Measurements from ENCODE around the gene TMEM269.
A peak's percentile ranks its signal among the peaks of the same experiment; 100 is the strongest.

TMEM269 gene

DNA sequence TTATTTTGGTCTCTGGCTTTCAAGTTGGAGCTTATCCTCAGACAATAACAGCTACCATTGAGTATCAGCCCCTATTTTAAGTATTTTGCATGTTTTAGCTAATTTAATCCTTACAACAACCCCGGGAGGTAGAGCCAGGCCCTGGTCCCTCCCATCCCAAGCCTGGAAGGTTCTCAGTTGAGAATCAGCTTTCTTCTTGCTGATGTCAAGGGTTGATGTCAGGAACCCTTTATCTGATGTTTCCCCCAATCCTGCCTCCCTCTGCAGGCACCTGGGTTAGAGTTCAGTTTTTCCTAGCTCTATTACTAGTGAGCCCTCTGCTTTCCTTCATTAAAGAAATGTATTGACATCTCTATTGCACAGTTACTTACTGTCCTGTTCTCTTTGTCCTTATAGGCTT, 36.0 kb downstream of the TMEM269 start:
- no peak for DNase-seq (ENCODE audit: low spot score)
- FAIRE-seq = no peak

DNA sequence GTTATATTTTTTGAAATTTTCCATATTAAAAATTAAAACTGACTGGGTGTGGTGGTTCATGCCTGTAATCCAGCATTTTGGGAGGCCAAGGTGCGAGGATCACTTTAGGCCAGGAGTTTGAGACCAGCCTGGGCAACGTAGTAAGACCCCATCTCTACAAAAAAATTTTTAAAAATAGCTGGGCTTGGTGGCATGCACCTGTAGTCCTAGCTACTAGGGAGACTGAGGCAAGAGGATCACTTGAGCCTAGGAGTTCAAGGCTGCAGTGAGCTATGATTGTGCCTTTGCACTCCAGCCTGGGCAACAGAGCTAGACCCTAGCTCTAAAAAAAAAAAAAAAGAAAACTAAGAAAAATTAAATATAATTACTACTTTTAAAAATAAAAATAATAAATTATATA, 36.9 kb downstream of the TMEM269 start:
- no peak for FAIRE-seq
- DNase-seq (ENCODE audit: low spot score) = no peak

DNA sequence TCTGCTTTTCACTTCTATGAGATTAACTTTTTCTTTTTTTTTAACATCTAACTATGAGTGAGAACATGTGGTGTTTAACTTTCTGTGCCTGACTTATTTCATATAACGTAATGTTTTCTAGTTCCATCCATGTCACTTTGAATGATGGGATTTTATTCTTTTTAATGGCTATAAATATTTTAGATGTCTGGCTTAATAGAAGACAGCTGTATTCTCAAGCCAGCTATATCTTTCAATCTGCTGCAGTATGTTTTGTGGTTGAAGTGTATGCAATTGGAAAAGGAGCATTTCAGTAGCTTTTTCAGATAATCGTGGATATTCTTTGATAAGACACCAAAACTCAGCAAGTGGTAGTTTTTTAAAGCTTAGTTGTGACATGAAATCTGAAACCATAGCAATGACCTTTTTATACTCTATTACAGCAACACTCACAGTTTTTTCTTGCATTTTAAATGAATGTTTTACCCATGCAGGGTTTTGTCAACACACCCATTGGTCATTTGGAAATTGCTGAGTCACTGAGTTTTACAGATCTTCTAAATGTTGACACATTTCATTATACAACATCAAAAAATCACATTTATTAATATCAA, 38.1 kb downstream of the TMEM269 start:
- no peak for DNase-seq (ENCODE audit: low spot score)
- no peak for FAIRE-seq

DNA sequence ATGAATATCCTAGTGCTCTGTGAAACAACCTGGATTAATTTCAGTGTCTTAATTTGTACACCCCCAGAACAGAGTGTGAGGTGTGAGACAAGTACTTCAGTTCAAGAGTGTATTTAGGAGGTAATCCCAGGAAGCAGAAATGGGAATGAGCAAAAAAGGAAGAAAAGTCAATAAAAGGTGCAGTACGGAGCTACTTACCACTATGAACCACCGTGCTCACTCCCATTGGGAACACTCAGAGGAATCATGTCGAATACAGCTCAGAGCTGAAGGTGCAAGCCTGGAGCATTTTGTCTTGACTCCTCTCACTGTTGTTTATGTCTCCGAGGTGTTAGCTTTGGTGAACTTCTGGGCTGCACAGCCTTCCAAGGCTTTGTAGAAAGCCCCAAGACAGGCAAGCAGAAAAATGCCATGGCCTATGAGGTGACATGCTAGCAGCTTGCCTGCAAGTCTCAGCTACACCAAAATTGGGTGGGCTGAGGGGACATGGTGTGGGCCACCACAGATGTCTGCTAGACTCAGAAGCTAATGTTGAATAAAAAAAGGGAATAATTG, 39.8 kb downstream of the TMEM269 start:
- FAIRE-seq = no peak
- no peak for DNase-seq (ENCODE audit: low spot score)

DNA sequence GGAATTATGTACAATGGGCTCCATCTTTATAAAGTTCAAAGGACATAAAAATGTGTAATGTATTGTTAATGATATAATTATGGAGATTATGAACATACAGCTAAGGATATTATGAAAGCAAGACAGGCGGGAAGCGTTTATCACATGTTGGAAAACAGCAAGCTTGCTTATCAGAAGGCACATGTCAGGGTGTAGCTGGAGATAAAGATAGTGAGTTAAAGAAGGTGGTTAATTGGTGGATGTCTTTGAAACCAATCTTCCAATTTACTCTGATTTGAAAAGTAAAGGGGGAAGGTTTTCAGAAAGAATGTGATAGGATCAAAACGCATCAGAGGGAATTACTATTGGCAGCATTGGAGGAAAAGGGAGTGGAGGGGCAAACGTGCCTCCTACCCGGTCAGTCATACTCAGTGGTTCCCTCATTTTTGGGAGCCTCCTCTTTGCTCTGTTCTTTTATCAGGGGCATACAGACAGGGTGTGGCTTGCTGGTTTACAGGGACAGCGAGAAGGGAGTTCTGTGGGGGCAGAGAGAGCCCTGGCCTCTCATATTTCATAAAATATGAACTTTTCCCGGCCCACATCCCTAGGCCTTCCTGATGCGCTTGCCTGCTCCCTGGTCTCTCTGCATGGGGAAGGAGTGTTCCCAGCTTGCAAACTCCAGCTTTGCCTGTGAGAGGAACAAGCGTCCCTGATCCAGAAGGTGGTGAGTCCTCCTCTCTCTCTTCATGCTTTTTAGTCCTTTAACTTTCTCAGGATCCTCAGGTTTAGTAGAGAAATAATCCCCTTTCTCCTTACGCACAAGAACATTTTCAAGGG, 40.5 kb downstream of the TMEM269 start:
- no peak for DNase-seq (ENCODE audit: low spot score)
- FAIRE-seq = no peak

DNA sequence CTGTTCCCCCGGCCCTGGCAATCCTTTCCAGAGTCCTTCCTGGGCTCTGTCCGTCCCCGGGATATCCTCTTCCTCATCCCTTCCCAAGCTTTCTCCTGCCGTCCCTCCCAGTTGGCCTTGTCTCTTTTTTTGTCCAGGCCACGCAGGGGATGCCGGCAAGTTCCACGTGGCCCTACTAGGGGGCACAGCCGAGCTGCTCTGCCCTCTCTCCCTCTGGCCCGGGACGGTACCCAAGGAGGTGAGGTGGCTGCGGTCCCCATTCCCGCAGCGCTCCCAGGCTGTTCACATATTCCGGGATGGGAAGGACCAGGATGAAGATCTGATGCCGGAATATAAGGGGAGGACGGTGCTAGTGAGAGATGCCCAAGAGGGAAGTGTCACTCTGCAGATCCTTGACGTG, 45.8 kb downstream of the TMEM269 start:
- FAIRE-seq (no peak), DNase-seq (ENCODE audit: low spot score) (no peak)

DNA sequence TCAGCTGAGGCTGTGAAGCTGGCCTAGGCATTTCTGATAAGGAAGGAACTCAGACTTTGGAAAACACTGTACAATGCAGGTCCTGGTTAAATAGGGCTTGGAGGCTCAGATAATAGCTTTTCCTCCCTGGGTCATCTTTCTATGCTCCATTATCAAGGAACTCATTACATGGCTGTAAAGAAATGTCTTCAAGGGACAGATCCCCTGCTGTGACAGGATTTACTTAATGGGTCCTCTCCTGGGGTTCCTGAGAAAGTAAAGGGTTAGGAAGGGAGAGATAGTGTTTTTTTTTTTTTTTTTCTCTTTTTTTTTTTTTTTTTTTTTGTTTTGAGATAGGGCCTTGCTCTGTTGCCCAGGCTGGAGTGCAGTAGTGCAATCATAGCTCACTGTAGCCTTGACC, 46.5 kb downstream of the TMEM269 start:
- no peak for DNase-seq (ENCODE audit: low spot score)
- no peak for FAIRE-seq

DNA sequence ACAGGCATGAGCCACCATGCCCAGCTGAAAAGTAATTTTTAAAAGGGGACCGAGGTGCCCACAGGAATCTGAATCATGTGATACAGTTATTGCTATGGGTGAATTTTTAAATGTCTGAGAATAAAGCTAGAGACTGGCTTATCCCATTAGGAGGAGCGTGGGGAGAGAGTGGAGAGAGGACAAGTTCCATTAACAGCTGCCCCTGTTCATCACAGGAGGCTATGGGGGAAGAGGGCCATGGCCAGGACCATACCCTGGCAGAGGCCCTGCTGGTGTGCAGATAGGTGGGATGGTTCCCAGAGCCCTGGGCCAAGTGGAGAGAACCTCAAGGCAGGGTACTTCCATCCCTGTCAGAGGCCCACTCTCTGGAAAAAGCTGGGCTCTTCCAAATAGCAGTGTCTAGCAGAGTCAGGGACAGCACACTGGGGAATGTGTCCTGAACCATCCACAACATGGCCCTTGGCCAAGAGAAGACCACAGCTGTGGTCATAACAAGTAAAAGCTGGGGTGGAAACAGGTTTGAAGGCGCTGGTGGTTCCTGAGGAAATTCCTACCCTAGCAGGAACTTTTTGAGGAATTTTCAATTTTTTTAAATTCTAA, 48.0 kb downstream of the TMEM269 start:
- FAIRE-seq = no peak
- no peak for DNase-seq (ENCODE audit: low spot score)

DNA sequence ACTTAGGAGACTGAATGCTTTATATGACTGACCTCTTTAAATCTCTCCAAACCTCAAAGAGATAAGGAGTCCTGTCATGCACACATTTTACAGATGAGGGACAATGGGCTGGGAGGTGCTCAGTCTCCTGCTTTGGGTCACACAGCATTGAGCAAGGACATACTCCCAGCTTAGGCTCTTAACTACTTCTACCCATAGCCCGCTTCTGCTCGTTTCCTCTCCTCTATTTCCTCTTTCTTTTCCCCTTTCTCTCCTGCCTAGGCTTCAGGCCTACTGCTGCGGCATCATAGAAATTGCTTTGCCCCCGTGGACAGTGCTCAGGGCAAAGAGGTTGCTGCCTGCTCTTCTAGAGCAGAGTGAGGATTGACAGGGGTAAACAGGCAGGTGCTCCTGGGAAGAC, 49.2 kb downstream of the TMEM269 start:
- FAIRE-seq = no peak
- no peak for DNase-seq (ENCODE audit: low spot score)

DNA sequence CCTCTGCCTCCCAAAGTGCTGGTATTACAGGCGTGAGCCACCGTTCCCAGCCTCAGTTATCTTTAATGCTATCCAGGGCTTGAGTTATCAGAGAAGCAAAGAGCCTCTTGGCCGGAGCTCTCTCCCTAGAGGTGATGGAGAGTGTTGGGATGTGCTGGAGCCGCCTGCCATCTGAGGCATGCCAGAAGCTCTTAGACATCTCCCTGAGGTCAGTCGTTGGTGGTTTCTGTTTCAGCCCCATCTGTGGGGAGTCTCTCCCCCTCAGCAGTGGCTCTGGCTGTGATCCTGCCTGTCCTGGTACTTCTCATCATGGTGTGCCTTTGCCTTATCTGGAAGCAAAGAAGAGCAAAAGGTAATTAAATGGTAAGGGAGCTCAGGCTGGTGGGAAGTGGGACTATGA, 50.0 kb downstream of the TMEM269 start:
- no peak for FAIRE-seq

DNA sequence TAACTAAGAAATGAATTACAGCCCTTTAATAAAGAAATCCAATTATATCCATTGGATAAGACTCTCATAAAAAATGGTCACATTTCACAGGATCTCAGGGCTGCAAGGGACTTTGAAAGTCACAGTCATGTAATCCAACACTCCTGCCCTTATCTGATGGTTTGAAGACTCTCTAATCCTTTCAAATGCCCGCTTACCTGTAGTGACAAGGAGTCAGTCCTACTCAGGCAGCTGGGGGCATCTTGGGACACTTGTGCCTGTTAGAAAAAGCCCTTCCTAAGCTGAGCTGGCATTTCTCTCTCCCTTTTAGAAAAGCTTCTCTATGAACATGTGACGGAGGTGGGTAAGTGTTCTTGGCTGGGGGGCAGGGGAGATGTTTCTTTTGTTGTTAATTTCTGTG, 50.6 kb downstream of the TMEM269 start:
- no peak for FAIRE-seq

More for the DNA sequence above, 50.0 kb downstream of the TMEM269 start:
- no peak for DNase-seq (ENCODE audit: low spot score)

DNA sequence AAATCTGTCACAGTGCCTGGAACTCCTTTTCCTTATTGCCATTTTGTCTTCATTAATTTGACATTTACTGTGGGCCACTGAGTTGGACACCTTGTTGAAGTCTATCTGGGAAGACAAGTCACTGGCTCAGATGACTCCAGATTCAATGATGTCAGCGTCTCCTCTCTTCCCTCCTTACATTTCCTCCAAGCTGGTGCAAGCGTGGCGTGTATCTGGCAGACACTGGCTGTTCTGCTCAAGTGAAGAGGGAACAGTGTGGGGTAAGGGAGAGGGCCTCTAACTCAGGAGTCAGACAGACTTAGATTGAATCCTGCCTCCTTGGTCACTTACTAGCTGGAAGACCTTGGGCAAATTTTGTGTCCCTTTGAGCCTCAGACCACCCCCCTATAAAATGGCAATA, 52.9 kb downstream of the TMEM269 start:
- DNase-seq (ENCODE audit: low spot score) = no peak
- no peak for FAIRE-seq

More for the DNA sequence above, 50.6 kb downstream of the TMEM269 start:
- DNase-seq (ENCODE audit: low spot score) = no peak

DNA sequence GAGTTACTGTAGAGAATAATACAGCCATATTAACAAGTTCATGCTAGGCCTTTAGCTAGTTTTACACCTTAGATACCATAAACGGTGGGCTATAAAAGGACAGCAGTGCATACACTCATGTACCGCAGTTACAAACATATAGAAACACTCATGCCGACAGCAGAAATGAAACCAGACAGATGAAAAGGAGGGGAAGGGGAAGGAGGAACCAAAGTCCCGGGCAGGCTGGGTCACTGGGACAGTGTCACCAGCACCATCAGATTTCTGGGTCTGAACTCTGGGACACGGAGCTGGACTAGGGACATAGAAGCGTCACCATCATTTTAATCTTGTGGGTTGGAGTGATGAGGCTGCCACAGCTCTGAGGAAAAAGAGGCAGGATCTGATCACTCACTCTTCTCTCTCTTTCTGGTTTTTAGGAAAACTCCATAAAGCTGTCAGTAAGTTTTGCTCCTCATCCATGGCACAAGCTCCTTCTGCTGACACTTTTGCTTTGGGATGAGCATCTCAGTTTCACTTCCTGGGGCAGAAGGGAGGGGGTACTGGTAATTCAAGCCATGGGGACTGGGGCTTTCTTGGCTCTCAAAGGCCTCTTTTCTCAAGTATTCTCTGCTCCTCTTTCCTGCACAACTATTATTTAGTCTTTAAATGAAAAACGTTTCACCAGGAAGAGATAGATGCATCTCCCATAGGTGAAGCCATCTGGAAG, 53.8 kb downstream of the TMEM269 start:
- no peak for FAIRE-seq
- no peak for DNase-seq (ENCODE audit: low spot score)

DNA sequence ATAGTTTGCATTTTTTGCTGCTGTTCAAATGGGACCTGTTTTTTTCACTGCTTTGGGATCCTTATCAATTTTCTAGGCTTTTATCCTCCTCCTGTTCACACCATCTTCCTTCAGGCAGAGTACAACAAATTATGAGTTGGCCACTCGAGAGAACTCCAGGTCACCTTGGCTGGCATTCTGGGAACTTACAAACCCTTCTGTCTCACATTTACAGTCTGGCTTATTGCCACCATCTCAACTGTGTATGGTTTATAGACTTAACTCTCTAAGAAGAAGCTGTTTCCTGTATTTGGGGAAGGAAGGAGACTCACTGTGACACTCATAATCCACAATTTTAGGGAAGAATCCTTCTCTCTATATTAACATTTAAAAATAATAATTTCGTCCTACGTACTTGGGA, 56.2 kb downstream of the TMEM269 start:
- no peak for DNase-seq (ENCODE audit: low spot score)
- FAIRE-seq = no peak

DNA sequence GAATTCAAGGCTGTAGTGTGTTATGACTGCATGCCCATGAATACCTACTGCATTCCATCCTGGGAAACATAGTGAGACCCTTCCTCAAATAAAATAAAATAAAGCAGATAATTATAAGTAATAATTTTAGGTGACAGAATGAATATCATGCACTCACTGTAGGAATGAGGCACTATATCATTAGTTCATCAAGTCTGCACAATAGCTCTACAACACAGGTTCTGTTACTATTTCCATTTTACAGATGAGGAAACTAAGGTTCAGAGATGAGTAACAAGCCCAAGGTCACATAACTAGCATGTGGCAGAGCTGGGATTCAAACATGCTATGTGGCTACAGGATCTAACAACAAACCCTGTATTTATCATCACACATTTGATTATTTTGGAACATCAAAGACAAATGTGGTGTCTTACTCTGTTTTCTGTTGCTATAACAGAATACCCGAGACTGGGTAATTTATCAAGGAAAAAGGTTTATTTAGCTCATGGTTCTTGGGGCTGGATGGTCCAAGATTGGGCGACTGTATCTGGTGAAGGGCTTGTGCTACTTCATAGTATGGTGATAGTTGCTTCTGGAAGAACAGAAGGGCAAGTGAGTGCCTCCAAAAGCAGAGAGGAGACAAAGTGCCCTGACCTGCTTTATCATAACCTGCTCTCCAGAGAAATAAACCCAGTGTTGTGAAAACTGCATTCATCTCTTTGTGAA, 56.8 kb downstream of the TMEM269 start:
- FAIRE-seq (no peak), DNase-seq (ENCODE audit: low spot score) (no peak)

DNA sequence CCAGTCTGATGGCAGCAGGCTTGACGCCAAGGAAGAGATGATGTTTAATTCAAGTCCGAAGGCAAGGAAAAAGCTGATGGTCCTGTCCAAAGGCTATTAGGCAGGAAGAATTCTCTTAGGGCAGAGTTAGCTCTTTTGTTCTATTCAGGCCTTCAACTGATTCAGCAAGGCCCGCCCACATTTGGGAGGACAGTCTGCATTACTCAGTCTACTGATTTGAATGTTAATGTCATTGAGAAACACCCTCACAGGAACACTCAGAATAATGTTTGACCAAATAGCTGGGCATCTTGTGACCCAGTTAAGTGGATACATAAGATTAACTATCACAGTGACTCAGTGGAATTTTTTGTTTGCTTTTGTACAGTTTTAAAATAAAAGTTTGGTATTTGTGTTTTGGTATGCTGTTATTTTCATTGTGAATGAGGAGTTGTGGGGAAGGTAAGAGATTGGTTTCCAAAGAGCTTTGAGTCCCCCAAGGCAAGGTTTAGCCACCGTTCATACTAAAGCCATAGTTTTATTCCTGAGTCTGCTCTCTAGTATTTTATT, 59.9 kb downstream of the TMEM269 start:
- no peak for FAIRE-seq
- no peak for DNase-seq (ENCODE audit: low spot score)

DNA sequence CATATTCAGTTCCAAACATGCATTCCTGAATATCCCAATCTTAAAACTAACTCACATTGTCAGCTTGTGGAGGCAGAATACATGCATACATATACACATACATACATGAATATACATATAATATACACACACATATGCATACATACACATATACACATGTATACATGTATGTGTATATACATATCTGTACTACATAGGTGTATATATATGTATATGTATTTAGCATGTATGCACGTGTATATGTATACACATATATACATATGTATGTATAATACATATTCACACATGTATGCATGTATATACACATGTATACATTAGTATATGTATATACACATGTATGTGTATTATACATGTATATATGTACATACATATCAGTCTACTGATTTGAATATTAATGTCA, 60.4 kb downstream of the TMEM269 start:
- DNase-seq (ENCODE audit: low spot score) = no peak
- no peak for FAIRE-seq

DNA sequence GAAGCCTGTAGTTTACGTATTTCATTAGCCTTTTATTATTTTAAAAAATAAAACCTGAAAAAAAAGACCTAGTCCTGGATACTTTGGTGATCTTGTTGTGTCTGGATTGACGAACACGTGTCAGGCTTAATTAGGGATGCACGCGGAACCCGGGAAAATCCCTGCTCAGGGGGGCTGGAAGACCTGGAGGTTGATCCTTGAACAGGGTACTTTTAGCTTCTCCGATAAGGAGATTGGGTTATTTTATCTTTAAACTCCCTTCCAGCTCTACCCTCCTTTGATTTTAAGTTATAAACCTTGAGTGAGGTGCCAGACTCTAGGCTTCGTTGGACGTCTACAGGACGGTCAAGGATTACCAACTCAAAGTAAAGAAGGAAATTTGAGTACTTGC, 61.1 kb downstream of the TMEM269 start:
- DNase-seq (ENCODE audit: low spot score) = no peak
- FAIRE-seq = no peak

DNA sequence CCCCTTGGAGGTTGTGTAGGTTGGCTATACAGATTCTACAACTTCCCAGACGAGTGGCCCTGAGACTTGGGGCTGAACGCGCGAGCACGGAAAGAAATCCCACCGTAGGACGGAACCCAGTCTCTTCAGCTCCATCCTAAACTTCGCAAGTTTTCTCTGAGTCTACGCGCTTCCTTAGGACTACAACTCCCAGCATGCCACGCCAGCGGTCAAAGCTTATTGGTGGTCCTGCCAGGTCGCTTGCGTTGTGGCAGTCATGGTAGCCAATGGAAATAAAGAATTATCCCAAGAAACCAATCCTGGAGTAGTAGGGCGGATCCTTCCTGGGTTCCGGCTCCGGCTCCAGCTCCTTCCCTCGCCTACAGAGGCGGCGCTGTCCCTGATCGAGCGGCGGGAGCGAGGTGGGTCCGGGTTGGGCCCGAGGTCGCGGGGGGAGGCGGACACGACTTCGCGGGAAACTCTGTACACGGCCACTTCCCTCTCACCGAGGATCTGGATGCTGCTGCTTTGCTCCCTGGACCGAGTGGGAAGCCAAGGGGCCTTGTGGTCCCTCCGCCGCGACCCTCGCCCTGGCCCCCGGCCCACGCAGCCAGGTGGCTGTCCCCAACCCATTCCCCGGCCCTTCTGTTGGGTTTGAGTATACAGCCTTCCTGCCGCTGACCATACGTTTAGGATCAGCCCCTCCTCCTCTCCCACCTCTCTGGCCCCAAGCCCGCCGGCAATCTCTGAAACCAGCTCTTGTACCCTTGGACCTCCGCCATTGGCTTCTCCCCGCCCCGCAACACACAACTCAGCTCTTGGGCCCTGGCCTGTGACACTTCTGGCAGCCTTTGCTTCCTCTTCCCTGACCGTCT, 61.7 kb downstream of the TMEM269 start, which contains the start of gene ZNF691:
Gene ZNF691, plus strand, starts transcription at position 357 of the 854 bp plus-strand sequence. CDS start 3,046 bp downstream, outside the sequence.
- peak; percentile 87 for FAIRE-seq
- DNase-seq (ENCODE audit: low spot score) = peak; percentile 95

DNA sequence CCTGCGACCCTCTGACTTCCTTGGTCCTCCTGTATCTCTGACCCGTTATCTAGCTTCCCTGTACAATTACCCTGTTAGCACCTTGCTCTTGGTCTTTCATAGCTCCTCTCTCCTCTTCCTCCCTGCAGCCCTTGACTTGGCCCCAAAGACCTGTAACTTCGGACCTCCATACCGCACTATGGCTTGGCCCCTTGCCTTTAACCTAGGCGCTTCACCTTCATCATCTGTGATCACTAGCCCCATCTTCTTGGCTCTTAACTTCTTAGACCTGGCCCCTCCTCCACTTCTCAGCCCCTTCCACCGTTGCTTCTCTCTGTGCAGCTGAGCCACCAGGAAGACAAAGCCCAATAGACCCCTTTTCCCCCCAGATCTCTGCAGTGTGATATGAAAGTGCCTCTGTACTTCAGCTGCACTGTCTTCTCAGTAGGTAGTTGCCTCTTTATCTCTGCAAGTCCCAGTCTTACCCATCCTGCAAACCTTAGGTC, 62.4 kb downstream of the TMEM269 start:
- DNase-seq (ENCODE audit: low spot score) (no peak), FAIRE-seq (no peak)
